ENCODE results near the gene FAM200C. TPM values are rescaled to one million over a fixed set of nuclear protein-coding genes. Genes with fewer than 3 reads are reported as not detected.
A peak's percentile ranks its signal among the peaks of the same experiment; 100 is the strongest.

The FAM200C gene
- total and polyA plus RNA-seq, 9 of the 15 experiments (the other 6 are each of a cell fraction or from before 2014, with no cell fraction given), result 1.3 to 7.0 (median 1.8) TPM

- TF ChIP-seq ZNF511 (CRISPR knock-in tag; IDR thresholded peaks at IDR 0.05), result 0 out of 2 replicates have a peak, but pooled peaks have one; percentile 46
- TF ChIP-seq ZNF518B (CRISPR knock-in tag; IDR thresholded peaks at IDR 0.05), result no peak
- no peak for TF ChIP-seq ZFP1 (CRISPR knock-in tag; IDR thresholded peaks at IDR 0.05)
- TF ChIP-seq TAF1 (IDR thresholded peaks at IDR 0.05; ENCODE audit: control insufficient read depth, extremely low read depth, insufficient read depth, low read length, severe bottlenecking), result peak; percentile 93
- no peak for TF ChIP-seq RHOXF2B (CRISPR knock-in tag; conservative IDR thresholded peaks at IDR 0.05)
- no peak for TF ChIP-seq ASH1L (IDR thresholded peaks at IDR 0.05; ENCODE audit: borderline replicate concordance, low read depth, partially characterized antibody)
- TF ChIP-seq SREBF1 (IDR thresholded peaks at IDR 0.05; ENCODE audit: borderline replicate concordance, low read depth, low read length), result no peak
- peak; percentile 95 for TF ChIP-seq EGR1 (conservative IDR thresholded peaks at IDR 0.05)
- TF ChIP-seq SNRNP70 (optimal IDR thresholded peaks at IDR 0.05; ENCODE audit: low read depth, low read length), result no peak
- TF ChIP-seq HNRNPLL (IDR thresholded peaks at IDR 0.05; ENCODE audit: low read depth, low read length, poor library complexity, severe bottlenecking), result peak; percentile 85
- TF ChIP-seq EP300 (IDR thresholded peaks at IDR 0.05; ENCODE audit: low read length), result no peak
- TF ChIP-seq COPS2 (conservative IDR thresholded peaks at IDR 0.05), result no peak
- no peak for TF ChIP-seq NFE2 (IDR thresholded peaks at IDR 0.05; ENCODE audit: low read depth)
- no peak for TF ChIP-seq CBFB (CRISPR knock-in tag; IDR thresholded peaks at IDR 0.05)
- no peak for TF ChIP-seq CBFA2T2 (conservative IDR thresholded peaks at IDR 0.05)
- no peak for TF ChIP-seq ZNF431 (CRISPR knock-in tag; IDR thresholded peaks at IDR 0.05)
- TF ChIP-seq NR2C2 (CRISPR knock-in tag; IDR thresholded peaks at IDR 0.05), result no peak
- peak; percentile 62 for TF ChIP-seq NR2C2 (tag; IDR thresholded peaks at IDR 0.05)
- TF ChIP-seq YBX1 (IDR thresholded peaks at IDR 0.05), result no peak
- no peak for TF ChIP-seq SOX6 (IDR thresholded peaks at IDR 0.05)
- TF ChIP-seq SMC3 (conservative IDR thresholded peaks at IDR 0.05; ENCODE audit: insufficient read depth, low read depth, low read length), result no peak
- peak; percentile 40; the same call in 1 of the 2 replicates for TF ChIP-seq CEBPG (CRISPR knock-in tag; IDR thresholded peaks at IDR 0.05)
- peak in 1 of 2 experiments; percentile 62; a peak in 2 of 4 replicates for TF ChIP-seq CEBPG (tag; conservative IDR thresholded peaks at IDR 0.05 in 1 of 2, IDR thresholded peaks at IDR 0.05 in 1 of 2)
- no peak for TF ChIP-seq FOXA1 (IDR thresholded peaks at IDR 0.05; ENCODE audit: borderline replicate concordance)
- TF ChIP-seq NCOA6 (IDR thresholded peaks at IDR 0.05), result no peak
These were observed 19.0 kb upstream of the FAM200C start, which contains the start of gene SLU7 (continued) for GRCh38 chr5:160418561-160419457.

Data from K562 (cell line).